ENCODE results near the gene BABAM2. TPM values are rescaled to one million over a fixed set of nuclear protein-coding genes. Genes with fewer than 3 reads are reported as not detected.

BABAM2 gene
- total RNA-seq, 1 donor from 2014 or later: 34.6 TPM

GRCh38 chr2:28364610-28365009, 474.1 kb downstream of the BABAM2 start:
- H3K27me3 Mint-ChIP-seq (ENCODE audit: insufficient read depth, low read depth): peaks cover 7% of the 10 kb centered on the region
- Histone ChIP-seq H3F3A (ENCODE audit: low read depth) (no peaks in the 10 kb centered on the region), H3K27me3 (no peaks in the 10 kb centered on the region), H3K27ac (no peak overlapping the region), H2AFZ (replicated peaks) (no peak overlapping the region), H4K20me1 (ENCODE audit: low read depth) (no peaks in the 10 kb centered on the region), H3K79me2 (ENCODE audit: low read depth) (no peaks in the 10 kb centered on the region), H3K4me1 (peaks cover 11% of the 10 kb centered on the region), H3K36me3 (no peaks in the 10 kb centered on the region), H3K4me3 (no peak overlapping the region), H3K9ac (no peak overlapping the region), H3K4me2 (no peak overlapping the region), H3K9me3 (ENCODE audit: low read depth) (no peaks in the 10 kb centered on the region)
- DNase-seq (ENCODE audit: low spot score): no peak
- TF ChIP-seq EZH2 (IDR thresholded peaks at IDR 0.05) (no peak), EZH2phosphoT487 (IDR thresholded peaks at IDR 0.05) (no peak), CTCF (IDR thresholded peaks at IDR 0.05) (no peak)
- H3K9me3 Mint-ChIP-seq: no peaks in the 10 kb centered on the region
- no peak overlapping the region for H3K4me3 Mint-ChIP-seq
- H3K4me1 Mint-ChIP-seq: peaks cover 51% of the 10 kb centered on the region
- H3K36me3 Mint-ChIP-seq: no peaks in the 10 kb centered on the region
- no peak overlapping the region for H3K27ac Mint-ChIP-seq

DNA sequence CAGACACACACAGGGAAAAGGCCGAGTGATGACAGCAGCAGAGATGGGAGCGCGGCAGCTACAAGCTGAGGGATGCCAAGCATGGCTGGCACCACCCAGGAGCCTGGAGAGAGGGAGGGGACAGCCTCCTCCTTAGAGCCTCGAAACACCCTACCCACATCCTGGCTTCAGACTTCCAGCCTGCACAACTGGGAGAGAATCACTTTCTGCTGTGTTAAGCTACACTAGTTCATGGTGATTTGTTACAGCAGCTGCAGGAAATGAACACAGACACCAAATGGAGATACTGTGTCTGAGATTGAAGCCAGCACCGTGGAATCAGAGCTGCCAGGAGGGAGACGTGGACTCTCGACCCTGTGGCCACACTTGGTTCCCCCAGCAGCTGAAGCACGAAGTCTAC, 474.6 kb downstream of the BABAM2 start:
- Mint-ChIP-seq H3K4me3 (no peak overlapping the region), H3K27me3 (ENCODE audit: insufficient read depth, low read depth) (peaks cover 7% of the 10 kb centered on the region), H3K36me3 (no peaks in the 10 kb centered on the region), H3K27ac (no peak overlapping the region), H3K4me1 (peaks cover 49% of the 10 kb centered on the region), H3K9me3 (no peaks in the 10 kb centered on the region)
- H3K4me2 ChIP-seq: no peak overlapping the region
- no peaks in the 10 kb centered on the region for H3K79me2 ChIP-seq (ENCODE audit: low read depth)
- no peaks in the 10 kb centered on the region for H3F3A ChIP-seq (ENCODE audit: low read depth)
- H3K9ac ChIP-seq: no peak overlapping the region
- no peak overlapping the region for H2AFZ ChIP-seq (replicated peaks)
- no peak for TF ChIP-seq EZH2phosphoT487 (IDR thresholded peaks at IDR 0.05)
- TF ChIP-seq CTCF (IDR thresholded peaks at IDR 0.05): no peak
- no peak overlapping the region for H3K4me3 ChIP-seq
- peaks cover 11% of the 10 kb centered on the region for H3K4me1 ChIP-seq
- H3K27me3 ChIP-seq: no peaks in the 10 kb centered on the region
- H3K27ac ChIP-seq: no peak overlapping the region
- H3K36me3 ChIP-seq: no peaks in the 10 kb centered on the region
- DNase-seq (ENCODE audit: low spot score): no peak
- H4K20me1 ChIP-seq (ENCODE audit: low read depth): no peaks in the 10 kb centered on the region
- no peaks in the 10 kb centered on the region for H3K9me3 ChIP-seq (ENCODE audit: low read depth)

DNA sequence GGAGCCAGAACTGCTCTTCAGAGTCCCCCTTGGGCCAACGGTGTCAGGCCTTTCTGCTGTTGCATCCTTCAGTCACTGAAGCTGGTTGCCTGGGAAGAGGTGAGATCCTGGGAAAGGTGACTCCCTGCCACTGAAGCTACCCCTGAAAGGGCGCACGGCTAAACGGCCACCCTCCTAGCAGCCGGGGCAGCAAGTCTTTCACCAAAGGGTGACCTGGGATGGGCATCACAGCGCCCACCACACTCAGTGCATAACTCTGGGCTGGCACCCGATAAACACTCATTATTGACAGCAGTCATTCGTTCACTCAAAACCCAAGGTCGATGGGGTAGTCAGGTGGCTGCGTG, 475.6 kb downstream of the BABAM2 start:
- no peak overlapping the region for H3K27ac Mint-ChIP-seq
- H3K27me3 ChIP-seq: no peaks in the 10 kb centered on the region
- H4K20me1 ChIP-seq (ENCODE audit: low read depth): no peaks in the 10 kb centered on the region
- H2AFZ ChIP-seq (replicated peaks): no peak overlapping the region
- no peaks in the 10 kb centered on the region for H3K9me3 ChIP-seq (ENCODE audit: low read depth)
- no peaks in the 10 kb centered on the region for H3K79me2 ChIP-seq (ENCODE audit: low read depth)
- H3K27me3 Mint-ChIP-seq (ENCODE audit: insufficient read depth, low read depth): peaks cover 7% of the 10 kb centered on the region
- peaks cover 11% of the 10 kb centered on the region for H3K4me1 ChIP-seq
- peaks cover 46% of the 10 kb centered on the region for H3K4me1 Mint-ChIP-seq
- H3K36me3 Mint-ChIP-seq: no peaks in the 10 kb centered on the region
- no peak for DNase-seq (ENCODE audit: low spot score)
- H3K4me2 ChIP-seq: no peak overlapping the region
- H3K9me3 Mint-ChIP-seq: no peaks in the 10 kb centered on the region
- no peak overlapping the region for H3K4me3 ChIP-seq
- H3K4me3 Mint-ChIP-seq: no peak overlapping the region
- no peak overlapping the region for H3K27ac ChIP-seq
- H3K9ac ChIP-seq: no peak overlapping the region
- no peaks in the 10 kb centered on the region for H3F3A ChIP-seq (ENCODE audit: low read depth)
- TF ChIP-seq CTCF (IDR thresholded peaks at IDR 0.05): no peak
- TF ChIP-seq EZH2phosphoT487 (IDR thresholded peaks at IDR 0.05): no peak
- no peak for TF ChIP-seq EZH2 (IDR thresholded peaks at IDR 0.05)
- no peaks in the 10 kb centered on the region for H3K36me3 ChIP-seq

All from neural progenitor cell (in vitro differentiated cells).